Left renal pelvis (tissue), 4 donors: ENCODE data around the gene GANC. TPM values are rescaled to one million over a fixed set of nuclear protein-coding genes. Genes with fewer than 3 reads are reported as not detected.

Experiments used
- polyA plus RNA-seq, 4 donors: library from polyadenylated mRNA; unstranded; fragments of 120-200 nt; gene quantifications; one replicate each; pipeline ENCODE4 v1.2.1, GENCODE V29; 2013; ENCODE audit not compliant: insufficient read length in 4 of 4

Gene GANC
- polyA plus RNA-seq, 4 donors: 25.7 to 29.7 (median 25.9) TPM

Other genes starting within 250 kb of the GANC start
- gene PLA2G4D, start 178.6 kb upstream of the GANC start, polyA plus RNA-seq: under 1 TPM in 3 of 4 donors, not detected in 1; 0.04 to 0.18 (median 0.13) TPM
- gene PLA2G4F, start 116.6 kb upstream of the GANC start, polyA plus RNA-seq: 10 to 100 TPM in 3 of 4 donors, under 1 TPM in 1; 0.68 to 36.7 (median 25.1) TPM
- 10 to 100 TPM; 56.1 to 73.5 (median 66.8) TPM for gene VPS39, start 64.9 kb upstream of the GANC start, polyA plus RNA-seq
- 10 to 100 TPM; 51.7 to 61.6 (median 59.7) TPM for gene TMEM87A, start 232 bp downstream of the GANC start, polyA plus RNA-seq
- 10 to 100 TPM in 3 of 4 donors, 1 to 10 TPM in 1; 7.5 to 29.4 (median 22.5) TPM for gene CAPN3, start 86.3 kb downstream of the GANC start, polyA plus RNA-seq
- 10 to 100 TPM; 41.8 to 51.1 (median 46.7) TPM for gene ZNF106, start 217.9 kb downstream of the GANC start, polyA plus RNA-seq
- 100 to 1,000 TPM in 2 of 4 donors, 10 to 100 TPM in 2; 71.6 to 107 (median 96.6) TPM for gene SNAP23, start 222.4 kb downstream of the GANC start, polyA plus RNA-seq